HG02798 (cell line): ENCODE measurements around the gene SPTBN5.

Experiments
- ATAC-seq: cut with Tn5 transposase; IDR thresholded peaks from one replicate; pipeline ENCODE4 v1.9.1; 2021; ENCODE audit warnings: mild to moderate bottlenecking; ENCODE audit not compliant: unreplicated experiment, poor library complexity

The SPTBN5 gene

GRCh38 chr15:41893422-41894250, at the start of gene SPTBN5:
TSS of gene SPTBN5 (minus strand) at chr15:41894053. CDS start at chr15:41893497, 556 bp downstream.
- ATAC-seq: no peak

- ATAC-seq: no peak
Measured at GRCh38 chr15:41942886-41943285, 49.0 kb upstream of the SPTBN5 start.

DNA sequence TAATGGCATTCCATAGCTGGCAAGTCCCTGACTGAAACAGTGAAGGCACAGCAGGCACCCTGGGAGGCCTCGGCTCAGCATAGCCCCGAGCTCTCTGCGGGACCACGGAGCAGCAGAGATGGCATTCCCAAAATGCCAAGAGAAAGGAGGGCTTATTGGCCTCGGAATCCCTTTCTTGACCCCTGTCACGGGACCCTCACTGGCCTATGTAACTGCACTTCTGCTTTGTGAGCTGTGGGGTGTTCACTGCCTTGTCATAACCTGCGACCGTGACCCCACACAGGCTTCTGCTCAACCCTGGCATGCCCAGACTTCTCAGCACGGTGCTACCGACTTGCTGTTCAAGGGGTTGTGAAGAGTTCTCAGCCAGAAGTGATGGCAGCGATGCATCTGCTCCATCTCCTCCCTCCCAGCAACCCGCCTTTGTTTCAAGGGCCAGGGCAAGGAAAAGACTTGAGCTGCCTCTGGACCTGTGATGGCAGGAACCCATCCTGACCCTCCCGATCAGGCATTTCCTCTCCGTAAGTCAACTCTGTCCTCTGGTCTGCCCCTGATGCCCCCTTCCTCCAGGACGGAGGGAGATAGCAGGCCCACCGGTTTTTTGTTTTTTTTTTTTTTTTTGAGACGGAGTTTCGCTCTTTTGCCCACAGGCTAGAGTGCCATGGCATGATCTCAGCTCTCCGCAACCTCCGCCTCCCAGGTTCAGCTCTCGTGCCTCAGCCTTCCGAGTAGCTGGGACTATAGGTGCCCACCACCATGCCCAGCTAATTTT, 48.0 kb upstream of the SPTBN5 start:
- ATAC-seq: no peak

- ATAC-seq: no peak
Measured at GRCh38 chr15:41940441-41940857, 46.6 kb upstream of the SPTBN5 start.

DNA sequence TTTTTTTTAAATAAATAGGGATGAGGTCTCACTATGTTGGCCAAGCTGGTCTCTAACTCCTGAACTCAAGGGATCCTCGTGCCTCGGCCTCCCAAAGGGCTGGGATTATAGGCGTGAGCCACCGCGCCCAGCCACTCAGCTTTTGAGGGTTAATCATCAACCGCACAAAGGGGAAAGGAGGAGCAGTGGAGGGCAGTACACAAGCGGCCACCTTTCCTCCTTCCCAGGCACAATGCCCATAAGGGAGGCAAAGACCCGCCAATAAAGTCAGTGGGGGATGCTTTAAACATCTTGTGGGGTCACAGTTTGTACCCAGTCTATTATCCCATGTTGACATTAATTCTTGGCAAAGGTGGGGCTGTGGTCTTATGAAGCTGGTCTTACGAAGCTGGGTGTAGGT, 46.1 kb upstream of the SPTBN5 start:
- no peak for ATAC-seq

DNA sequence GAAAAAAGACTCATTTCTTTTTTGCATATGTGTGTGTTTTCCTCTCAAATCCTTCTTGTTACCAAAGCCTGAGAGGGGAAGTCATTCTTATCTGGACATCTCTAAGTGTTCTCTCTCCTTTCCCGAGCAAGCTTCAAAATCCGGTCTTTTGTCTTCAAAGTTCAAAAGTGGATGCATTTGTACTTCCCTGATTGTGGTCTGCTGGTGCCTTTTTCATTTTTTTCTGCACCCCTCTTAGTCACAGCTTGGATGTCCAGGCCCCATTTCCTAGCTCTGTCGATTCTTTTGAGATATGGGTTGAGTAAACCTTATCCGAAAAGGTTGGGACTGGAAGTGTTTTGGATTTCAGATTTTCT, 43.7 kb upstream of the SPTBN5 start:
- ATAC-seq: no peak

DNA sequence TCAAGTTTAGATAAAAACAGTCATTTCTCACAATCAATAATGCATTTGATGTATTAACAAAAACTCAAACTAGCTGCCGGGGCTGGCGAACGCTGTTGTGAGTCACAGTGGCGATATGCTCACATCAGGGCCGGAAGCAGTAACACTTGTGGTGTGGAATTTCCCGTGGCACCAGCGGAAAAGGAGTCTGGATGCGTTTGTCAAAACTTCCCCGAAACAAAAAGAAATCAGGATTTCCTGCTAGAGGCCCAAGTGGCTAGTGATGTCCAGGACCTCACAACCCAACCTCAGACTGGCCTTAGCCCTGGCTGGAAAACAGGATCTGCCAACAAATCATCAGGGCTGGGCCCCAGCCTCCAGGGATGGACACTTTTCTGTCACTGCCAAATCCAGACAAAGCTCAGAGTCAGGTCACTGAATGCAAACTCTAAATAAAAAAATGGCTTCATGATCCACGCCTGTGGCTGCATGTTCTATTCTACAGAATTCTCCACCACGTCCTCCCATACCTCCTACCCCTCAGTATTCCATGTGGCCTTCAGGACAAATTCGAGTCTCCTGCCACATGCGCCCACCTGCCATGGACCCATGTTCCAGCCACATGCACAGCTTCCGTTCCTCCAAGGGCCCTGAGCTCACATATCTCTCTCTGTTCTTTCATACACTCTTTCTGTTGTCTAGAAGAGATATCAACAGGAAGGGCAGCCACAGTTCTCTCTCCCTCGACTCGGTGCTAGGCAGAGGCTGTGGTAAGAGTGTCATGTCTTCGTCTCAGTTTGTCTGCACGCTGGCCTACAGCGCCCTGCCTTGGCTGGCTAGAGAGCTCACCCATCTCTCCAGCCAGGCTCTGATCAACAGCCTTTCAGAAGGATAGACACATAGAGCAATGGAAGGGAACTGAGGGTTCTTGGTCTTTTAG, 43.1 kb upstream of the SPTBN5 start:
- no peak for ATAC-seq

GRCh38 chr15:41936155-41936554, 42.3 kb upstream of the SPTBN5 start:
- no peak for ATAC-seq

DNA sequence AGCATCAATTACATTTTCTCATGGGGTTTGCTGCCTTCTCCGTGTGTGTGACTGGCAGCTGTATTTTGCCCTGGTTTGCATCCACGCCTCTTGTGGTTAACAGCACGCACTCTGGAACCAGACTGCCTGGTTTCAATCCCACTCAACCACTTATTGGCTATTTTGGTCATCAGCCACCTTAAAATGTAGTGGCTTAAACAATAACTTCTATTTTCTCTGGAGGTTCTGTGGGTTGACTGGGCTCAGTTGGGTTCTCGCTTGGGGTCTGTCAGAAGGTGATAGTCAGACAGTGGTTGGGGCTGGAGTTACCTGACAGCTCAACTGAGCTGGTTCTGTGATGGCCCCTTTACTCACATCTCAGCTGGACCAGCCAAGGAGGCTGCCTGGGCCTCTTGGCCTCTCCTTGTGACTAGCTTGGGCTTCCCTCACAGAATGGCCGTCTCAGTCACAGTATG, 41.7 kb upstream of the SPTBN5 start:
- peak; percentile 57 for ATAC-seq

GRCh38 chr15:41934843-41935242, 41.0 kb upstream of the SPTBN5 start:
- no peak for ATAC-seq

- ATAC-seq: no peak
Measured at GRCh38 chr15:41933771-41934170, 39.9 kb upstream of the SPTBN5 start.

DNA sequence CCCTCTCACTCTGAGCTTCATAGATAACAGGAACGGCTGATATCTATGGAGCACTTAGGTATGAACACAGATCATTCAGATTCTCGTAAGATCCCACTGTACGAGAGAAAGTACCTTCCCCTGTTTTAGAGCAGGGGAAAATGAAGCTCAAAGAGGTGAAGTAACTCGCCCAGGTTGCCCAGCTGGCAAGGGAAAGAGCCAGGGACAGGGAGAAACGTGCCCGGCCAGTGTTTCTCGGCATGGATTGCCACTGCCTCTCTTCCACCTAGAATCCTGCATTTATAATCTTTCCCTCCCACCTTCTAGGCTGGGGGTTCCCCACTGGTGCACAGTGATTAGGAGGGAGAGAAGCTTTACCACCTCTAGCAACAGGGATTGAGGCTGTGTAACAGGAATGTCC, 39.5 kb upstream of the SPTBN5 start:
- no peak for ATAC-seq

DNA sequence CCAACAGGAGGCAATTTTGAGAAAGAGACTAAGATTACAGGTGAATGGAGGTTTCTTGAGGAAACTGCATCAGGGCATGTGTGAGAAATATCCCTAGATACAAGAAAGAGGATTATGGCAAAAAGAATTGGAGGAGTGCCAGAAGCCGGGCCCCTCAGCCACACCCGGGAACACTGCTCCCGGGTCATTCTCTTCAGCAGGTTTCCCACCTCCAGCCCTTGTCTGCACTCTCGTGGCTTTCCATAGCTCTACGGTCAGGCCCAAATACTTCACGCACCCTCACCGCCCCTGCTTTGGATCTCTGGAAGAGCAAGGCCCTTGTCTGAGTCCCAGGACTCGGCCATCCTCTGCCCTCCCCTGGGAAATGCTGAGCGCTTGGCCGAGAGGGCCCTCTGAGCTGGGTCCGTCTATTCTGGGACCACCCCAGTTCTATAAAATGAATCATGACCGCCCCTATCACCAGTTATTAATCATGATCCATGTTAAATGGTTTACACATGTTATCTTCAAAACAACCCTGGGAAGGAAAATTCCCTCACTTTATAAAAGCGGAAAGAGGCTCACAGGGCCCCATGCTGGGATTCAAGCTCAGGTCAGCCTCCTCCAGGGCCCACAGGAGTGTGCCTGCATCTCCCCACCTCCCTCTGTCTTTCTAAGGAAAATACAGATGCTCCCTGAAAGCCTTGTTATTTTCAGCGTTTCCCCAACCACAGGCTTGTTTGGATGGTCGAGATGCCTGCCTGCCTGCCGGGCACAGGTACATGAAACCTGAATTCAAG, 38.8 kb upstream of the SPTBN5 start:
- ATAC-seq: no peak

GRCh38 chr15:41932101-41932500, 38.2 kb upstream of the SPTBN5 start:
- ATAC-seq: no peak

DNA sequence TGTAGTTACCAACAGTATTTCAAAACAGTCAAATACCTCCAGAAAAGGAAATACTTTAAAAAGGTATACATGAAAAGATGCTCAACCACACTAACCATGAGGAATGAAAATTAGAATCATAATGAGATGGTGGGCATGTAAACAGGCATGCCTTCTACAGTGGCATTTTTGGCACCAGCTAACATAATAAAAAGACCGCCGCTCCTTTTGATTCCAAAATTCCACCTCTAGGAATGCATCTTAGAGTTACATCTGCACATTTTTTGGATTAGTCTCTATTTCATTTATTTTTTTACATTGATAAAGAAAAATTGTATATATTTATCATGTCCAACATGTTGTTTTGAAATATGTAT, 37.0 kb upstream of the SPTBN5 start:
- no peak for ATAC-seq

DNA sequence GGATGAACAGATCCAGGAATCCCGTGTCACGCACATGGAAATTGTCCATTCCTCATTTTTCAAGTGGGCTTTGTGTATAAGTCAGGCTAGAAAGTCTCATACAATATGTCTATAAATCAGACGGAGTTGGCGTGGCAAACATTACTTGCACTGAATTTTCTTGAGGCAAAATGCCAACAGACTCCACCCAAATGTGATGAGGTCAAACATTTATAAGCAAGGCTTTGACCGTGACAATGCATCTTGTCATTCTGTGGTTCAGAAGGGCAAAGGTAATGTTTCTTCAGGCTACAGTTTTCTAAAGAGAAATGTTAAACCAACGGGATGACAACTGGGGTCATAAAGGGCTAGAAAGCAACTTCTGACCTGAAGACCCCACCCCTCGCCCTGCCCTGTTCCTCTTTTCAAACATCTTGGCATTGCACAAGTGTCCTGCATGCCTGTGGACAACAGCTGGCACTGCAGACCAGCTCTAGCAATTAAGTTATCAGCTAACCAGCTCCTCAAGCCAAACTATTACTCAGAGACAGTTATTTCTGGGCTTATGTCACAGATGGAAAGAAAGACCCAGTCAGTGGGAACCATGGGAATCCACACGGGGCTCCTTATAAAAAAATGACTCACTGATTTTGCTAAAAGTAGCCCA, 36.5 kb upstream of the SPTBN5 start:
- ATAC-seq: no peak

- ATAC-seq: peak; percentile 82
Measured at GRCh38 chr15:41928637-41929620, 35.1 kb upstream of the SPTBN5 start.

GRCh38 chr15:41928100-41928499, 34.2 kb upstream of the SPTBN5 start:
- ATAC-seq: no peak
